Lower leg skin (tissue), 3 donors: ENCODE data around the gene DPYD.

Source experiments
- POLR2A ChIP-seq, 2 donors: fragments of 450-650 bp; IDR thresholded peaks; one replicate each; pipeline ENCODE4 v1.6.1; 2016 to 2017; ENCODE audit warnings: antibody characterized with exemption in 2 of 2, mild to moderate bottlenecking in 1 of 2, moderate library complexity in 1 of 2
- TF ChIP-seq, protein P1 (sequence below), 3 donors: fragments of 450-650 bp; IDR thresholded peaks; one replicate each; pipeline ENCODE4 v1.5.1; 2016; ENCODE audit warnings: antibody characterized with exemption in 3 of 3, mild to moderate bottlenecking in 3 of 3, moderate library complexity in 2 of 3

DNA sequence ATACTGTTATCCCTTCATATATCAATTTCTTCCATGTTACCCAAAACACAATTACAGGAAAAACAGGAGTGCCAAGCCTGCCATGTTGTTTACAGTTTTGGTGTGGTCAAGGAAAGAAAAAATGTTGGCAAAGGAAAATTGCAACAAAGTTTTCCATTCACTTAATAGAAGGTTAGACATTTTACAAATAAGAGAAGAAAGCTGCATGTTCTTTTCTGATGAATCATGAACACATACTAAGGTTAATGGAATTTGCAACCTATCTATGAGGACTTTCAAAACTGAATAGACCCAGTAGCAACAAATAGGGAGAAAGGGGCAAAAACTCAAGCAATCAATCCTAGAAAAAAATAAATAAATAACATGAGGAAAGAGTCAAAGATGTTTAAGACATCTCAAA lies 556.7 kb downstream of the DPYD start:
- TF ChIP-seq, protein P1, sequence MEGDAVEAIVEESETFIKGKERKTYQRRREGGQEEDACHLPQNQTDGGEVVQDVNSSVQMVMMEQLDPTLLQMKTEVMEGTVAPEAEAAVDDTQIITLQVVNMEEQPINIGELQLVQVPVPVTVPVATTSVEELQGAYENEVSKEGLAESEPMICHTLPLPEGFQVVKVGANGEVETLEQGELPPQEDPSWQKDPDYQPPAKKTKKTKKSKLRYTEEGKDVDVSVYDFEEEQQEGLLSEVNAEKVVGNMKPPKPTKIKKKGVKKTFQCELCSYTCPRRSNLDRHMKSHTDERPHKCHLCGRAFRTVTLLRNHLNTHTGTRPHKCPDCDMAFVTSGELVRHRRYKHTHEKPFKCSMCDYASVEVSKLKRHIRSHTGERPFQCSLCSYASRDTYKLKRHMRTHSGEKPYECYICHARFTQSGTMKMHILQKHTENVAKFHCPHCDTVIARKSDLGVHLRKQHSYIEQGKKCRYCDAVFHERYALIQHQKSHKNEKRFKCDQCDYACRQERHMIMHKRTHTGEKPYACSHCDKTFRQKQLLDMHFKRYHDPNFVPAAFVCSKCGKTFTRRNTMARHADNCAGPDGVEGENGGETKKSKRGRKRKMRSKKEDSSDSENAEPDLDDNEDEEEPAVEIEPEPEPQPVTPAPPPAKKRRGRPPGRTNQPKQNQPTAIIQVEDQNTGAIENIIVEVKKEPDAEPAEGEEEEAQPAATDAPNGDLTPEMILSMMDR (IDR thresholded peaks at IDR 0.05), result no peak
- TF ChIP-seq POLR2A (IDR thresholded peaks at IDR 0.05), result no peak
